Measurements from ENCODE around the gene DERL3. TPM values are rescaled to one million over a fixed set of nuclear protein-coding genes. Genes with fewer than 3 reads are reported as not detected.

Gene DERL3
- total and polyA plus RNA-seq, 12 donors, result 0.36 to 4.3 (median 2.6) TPM; not detected in 1

- H3K4me3 ChIP-seq, result no peak overlapping the region
- TF ChIP-seq, protein P1, sequence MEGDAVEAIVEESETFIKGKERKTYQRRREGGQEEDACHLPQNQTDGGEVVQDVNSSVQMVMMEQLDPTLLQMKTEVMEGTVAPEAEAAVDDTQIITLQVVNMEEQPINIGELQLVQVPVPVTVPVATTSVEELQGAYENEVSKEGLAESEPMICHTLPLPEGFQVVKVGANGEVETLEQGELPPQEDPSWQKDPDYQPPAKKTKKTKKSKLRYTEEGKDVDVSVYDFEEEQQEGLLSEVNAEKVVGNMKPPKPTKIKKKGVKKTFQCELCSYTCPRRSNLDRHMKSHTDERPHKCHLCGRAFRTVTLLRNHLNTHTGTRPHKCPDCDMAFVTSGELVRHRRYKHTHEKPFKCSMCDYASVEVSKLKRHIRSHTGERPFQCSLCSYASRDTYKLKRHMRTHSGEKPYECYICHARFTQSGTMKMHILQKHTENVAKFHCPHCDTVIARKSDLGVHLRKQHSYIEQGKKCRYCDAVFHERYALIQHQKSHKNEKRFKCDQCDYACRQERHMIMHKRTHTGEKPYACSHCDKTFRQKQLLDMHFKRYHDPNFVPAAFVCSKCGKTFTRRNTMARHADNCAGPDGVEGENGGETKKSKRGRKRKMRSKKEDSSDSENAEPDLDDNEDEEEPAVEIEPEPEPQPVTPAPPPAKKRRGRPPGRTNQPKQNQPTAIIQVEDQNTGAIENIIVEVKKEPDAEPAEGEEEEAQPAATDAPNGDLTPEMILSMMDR (IDR thresholded peaks at IDR 0.05), result no peak
- TF ChIP-seq POLR2A (IDR thresholded peaks at IDR 0.05), result peak in 1 of 2 donors; percentile 19
- H3K27me3 ChIP-seq, result no peaks in the 10 kb centered on the region
- peak overlapping the region in 2 of 5 donors; percentile 45 to 52 for H3K27ac ChIP-seq
- WGBS, 4 donors, result 72 to 88% (median 84%) methylated on average over 10 of the region's 10 CpGs
- peaks cover 0 to 26% of the 10 kb centered on the region in 2 donors for H3K4me1 ChIP-seq (replicated peaks in 1 of 2)
- DNase-seq, result peak in 4 of 7 donors; percentile 39 to 67 (median 56)
- peaks cover 0 to 61% of the 10 kb centered on the region in 2 donors for H3K36me3 ChIP-seq (replicated peaks in 1 of 2)
- H3K9me3 ChIP-seq (replicated peaks in 1 of 3), result no peaks in the 10 kb centered on the region
- intact Hi-C loops (cut with DNase I), result no loop called here
Observed at GRCh38 chr22:23828800-23829680, 9.8 kb downstream of the DERL3 start.

GRCh38 chr22:23827351-23827995 lies 11.3 kb downstream of the DERL3 start:
- Histone ChIP-seq H3K27ac (peak overlapping the region in 2 of 5 donors; percentile 27 to 54), H3K4me1 (replicated peaks in 1 of 2) (peaks cover 9 to 30% of the 10 kb centered on the region in 2 donors), H3K27me3 (no peaks in the 10 kb centered on the region), H3K9me3 (replicated peaks in 1 of 3) (no peaks in the 10 kb centered on the region), H3K36me3 (replicated peaks in 1 of 2) (peaks cover 0 to 52% of the 10 kb centered on the region in 2 donors), H3K4me3 (no peak overlapping the region)
- peak in 1 of 7 donors; percentile 6 for DNase-seq
- WGBS, 4 donors, result 78 to 93% (median 87%) methylated on average over 7 to 11 of the region's 11 CpGs
- TF ChIP-seq POLR2A (IDR thresholded peaks at IDR 0.05), result no peak
- TF ChIP-seq, protein P1 (IDR thresholded peaks at IDR 0.05), result no peak
- intact Hi-C loops (cut with DNase I), result no loop called here

DNA sequence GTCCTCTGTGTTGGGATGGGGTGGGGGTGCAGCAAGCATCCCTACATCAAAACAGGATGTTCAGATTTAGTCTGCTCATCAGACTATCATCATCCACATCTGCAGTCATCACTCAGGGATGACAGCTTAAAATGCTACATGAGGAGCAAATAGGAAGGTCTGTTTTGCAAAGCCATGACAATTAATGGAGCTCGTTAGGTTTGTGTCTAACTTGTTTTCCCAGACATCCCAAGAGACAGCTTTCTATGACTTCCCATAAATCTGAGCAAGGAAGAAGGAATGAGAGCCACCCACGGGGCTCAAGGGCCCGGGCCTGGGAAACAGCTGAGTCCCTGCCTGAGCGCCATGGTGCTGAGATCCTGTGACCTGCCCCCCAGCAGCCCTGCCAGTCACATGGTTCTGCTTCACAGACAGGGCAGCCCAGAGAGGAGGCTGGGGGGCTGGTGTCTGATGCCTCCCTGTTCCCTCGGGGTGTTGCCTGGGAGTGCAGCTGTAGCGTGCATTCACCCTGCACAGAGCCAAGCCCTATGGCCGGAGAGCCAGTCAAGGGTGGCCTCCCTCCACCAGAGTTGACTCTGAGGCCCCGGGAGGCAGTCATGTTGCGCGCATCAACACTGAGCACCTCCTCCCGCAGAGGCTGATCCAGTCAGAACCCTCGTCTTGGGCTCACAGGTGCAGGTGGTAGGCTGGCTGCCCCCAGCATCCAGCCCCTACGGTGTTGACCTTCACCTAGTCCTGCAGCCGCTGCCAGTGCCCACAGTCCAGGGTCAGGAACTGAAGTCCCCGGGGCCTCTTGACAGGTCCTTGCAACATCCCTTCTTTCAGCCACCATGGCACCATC lies 12.1 kb downstream of the DERL3 start:
- Histone ChIP-seq H3K4me3 (no peak overlapping the region), H3K27me3 (no peaks in the 10 kb centered on the region), H3K27ac (peak overlapping the region in 2 of 5 donors; percentile 27 to 54), H3K9me3 (replicated peaks in 1 of 3) (no peaks in the 10 kb centered on the region), H3K36me3 (replicated peaks in 1 of 2) (peaks cover 0 to 55% of the 10 kb centered on the region in 2 donors), H3K4me1 (replicated peaks in 1 of 2) (peaks cover 9 to 28% of the 10 kb centered on the region in 2 donors)
- TF ChIP-seq POLR2A (IDR thresholded peaks at IDR 0.05), result no peak
- TF ChIP-seq, protein P1 (IDR thresholded peaks at IDR 0.05), result no peak
- intact Hi-C loops (cut with DNase I), result no loop called here
- DNase-seq, result peak in 1 of 7 donors; percentile 23
- WGBS, 4 donors, result 63 to 70% (median 67%) methylated on average over 4 to 15 of the region's 15 CpGs

All from adrenal gland (tissue), 12 donors.